Endothelial cell of umbilical vein (primary cell): ENCODE measurements around the gene MAP1LC3C. TPM values are rescaled to one million over a fixed set of nuclear protein-coding genes. Genes with fewer than 3 reads are reported as not detected.

Experiments used
- BruUV-seq: library from RNA; stranded (reverse); fragments of 400-500 nt; replicated peaks from 2 replicates; lab custom pipeline; 2021; lab: Mats Ljungman, UMichigan
- CTCF ChIA-PET: fragments of 300-600, 350-600 bp; sonication (Branson Sonifier 250); formaldehyde crosslinking; loops from one replicate; lab custom pipeline; 2021; ENCODE audit warnings: antibody characterized with exemption, inconsistent platforms; lab: Charles Lee
- POLR2A ChIA-PET: fragments of 300-600, 350-600 bp; sonication (Branson Sonifier 250); formaldehyde crosslinking; loops from one replicate; lab custom pipeline; 2021; ENCODE audit warnings: antibody characterized with exemption, inconsistent platforms; lab: Charles Lee
- DNase-seq: peaks from one replicate; pipeline ENCODE4 v3.0.0-alpha.2; 2011; ENCODE audit warnings: low read depth, low spot score
- FAIRE-seq: peaks from 2 replicates; lab custom pipeline; 2011; peaks lifted over from hg19 to GRCh38; lab: Jason Lieb, UNC
- H2AFZ ChIP-seq: 2 replicates; pipeline ENCODE4 v1.6.0; 2012; ENCODE audit warnings: low read depth, low read length, control low read depth, inconsistent platforms
- H3K27ac ChIP-seq: 2 replicates; pipeline ENCODE4 v1.5.1; 2011; ENCODE audit warnings: low read depth, mild to moderate bottlenecking, control low read depth, low read length, moderate library complexity; ENCODE audit not compliant: insufficient read depth
- H3K27me3 ChIP-seq, 2 experiments: 2 replicates each; pipeline versions ENCODE4 v1.6.0 to v1.6.1; 2011; ENCODE audit warnings: low read length in 2 of 2, mixed read lengths in 1 of 2; ENCODE audit not compliant: control insufficient read depth in 2 of 2, insufficient read depth in 2 of 2
- H3K36me3 ChIP-seq, 2 experiments: 2 replicates in 1 of 2; 3 replicates in 1 of 2; pipeline ENCODE4 v1.5.1; 2011; ENCODE audit warnings: low read length in 2 of 2, mild to moderate bottlenecking in 1 of 2, moderate library complexity in 1 of 2; ENCODE audit not compliant: control insufficient read depth in 2 of 2, insufficient read depth in 2 of 2; ENCODE audit errors: extremely low read depth in 1 of 2
- H3K4me1 ChIP-seq: 3 replicates; pipeline ENCODE4 v1.5.1; 2011; ENCODE audit warnings: mild to moderate bottlenecking, low read length; ENCODE audit not compliant: control insufficient read depth, insufficient read depth; ENCODE audit errors: extremely low read depth
- H3K4me2 ChIP-seq: 2 replicates; pipeline ENCODE4 v1.6.1; 2011; ENCODE audit warnings: low read length, control low read depth, mixed read lengths; ENCODE audit not compliant: insufficient read depth
- H3K4me3 ChIP-seq, 3 experiments: fragments of 200-600 bp in 1 of 3; sonication (generic), shearing (Covaris generic) in 1 of 3; replicated peaks in 1 of 3; 2 replicates each; pipeline ENCODE4 v1.5.1; 2011 to 2016; ENCODE audit warnings: control low read depth in 3 of 3, low read length in 3 of 3, mild to moderate bottlenecking in 2 of 3, inconsistent platforms in 1 of 3, low read depth in 1 of 3, moderate library complexity in 1 of 3; ENCODE audit not compliant: insufficient read depth in 1 of 3
- H3K79me2 ChIP-seq: 2 replicates; pipeline ENCODE4 v1.6.0; 2012; ENCODE audit warnings: low read length, inconsistent platforms; ENCODE audit not compliant: control insufficient read depth, insufficient read depth
- H3K9ac ChIP-seq: replicated peaks from 2 replicates; pipeline ENCODE3; 2011; ENCODE audit warnings: low read length, control low read depth; ENCODE audit not compliant: insufficient read depth; ENCODE audit errors: extremely low read depth
- H3K9me1 ChIP-seq: replicated peaks from 3 replicates; pipeline ENCODE4 v1.6.0; 2011; ENCODE audit warnings: mild to moderate bottlenecking, low read length; ENCODE audit not compliant: control insufficient read depth, insufficient read depth; ENCODE audit errors: extremely low read depth
- H3K9me3 ChIP-seq: replicated peaks from 2 replicates; pipeline ENCODE4 v1.5.1; 2012; ENCODE audit warnings: low read length, inconsistent platforms; ENCODE audit not compliant: control insufficient read depth, insufficient read depth
- H4K20me1 ChIP-seq: replicated peaks from 2 replicates; pipeline ENCODE3; 2011; ENCODE audit warnings: mild to moderate bottlenecking, low read length; ENCODE audit not compliant: control insufficient read depth, insufficient read depth; ENCODE audit errors: extremely low read depth
- GATA2 ChIP-seq: IDR thresholded peaks from 2 replicates; pipeline ENCODE4 v1.7.0; 2011; ENCODE audit warnings: low read depth, mild to moderate bottlenecking, moderate library complexity, mixed read lengths, low read length; ENCODE audit not compliant: insufficient read length, insufficient read depth
- MAX ChIP-seq: IDR thresholded peaks from 2 replicates; pipeline ENCODE4 v1.6.1; 2011; ENCODE audit not compliant: insufficient read depth, insufficient read length
- POLR2A ChIP-seq: IDR thresholded peaks from 2 replicates; pipeline ENCODE4 v1.6.1; 2012; ENCODE audit warnings: low read depth, mild to moderate bottlenecking, control low read depth, low read length
- POLR2AphosphoS5 ChIP-seq: IDR thresholded peaks from 2 replicates; pipeline ENCODE4 v1.6.1; 2012; ENCODE audit warnings: low read depth, mild to moderate bottlenecking, control low read depth, low read length, moderate library complexity; ENCODE audit not compliant: insufficient read depth
- dilution Hi-C: fragments of 300-500 bp; cut with MboI; formaldehyde crosslinking; loops from one replicate; pipeline ENCODE4 v1.15.0; 2019; ENCODE audit warnings: low sequenced_read_pairs; ENCODE audit not compliant: extremely low pct_ligation_motif_present
- intact Hi-C: fragments of 100-400 bp; cut with micrococcal nuclease; formaldehyde crosslinking; loops from one replicate; pipeline ENCODE4 v1.10.0; 2022
- polyA plus RNA-seq, 4 experiments: library from polyadenylated mRNA; depleted of rRNA in 3 of 4; stranded (reverse) in 3 of 4; unstranded in 1 of 4; fragments of >200 nt; gene quantifications; 2 replicates each; pipeline versions ENCODE4 v1.2.1 to v1.2.3, GENCODE V29; 2011 to 2012; ENCODE audit warnings: missing spikeins in 1 of 4
- total RNA-seq: library from RNA; stranded (reverse); gene quantifications from 2 replicates; pipeline ENCODE4 v1.2.3, GENCODE V29; 2021
- TF ChIP-seq, protein P1 (sequence below), 2 donors: IDR thresholded peaks; 1 replicate in 1 of 2; 2 replicates in 1 of 2; pipeline ENCODE4 v1.5.1; 2011; ENCODE audit warnings: low read length in 2 of 2, mild to moderate bottlenecking in 2 of 2, moderate library complexity in 2 of 2, control low read depth in 1 of 2, inconsistent platforms in 1 of 2, low read depth in 1 of 2; ENCODE audit not compliant: insufficient read depth in 1 of 2; ENCODE audit errors: extremely low read depth in 1 of 2

MAP1LC3C gene
- total and polyA plus RNA-seq, 2 donors (not counting 3 experiments of a cell fraction or from before 2014, with no cell fraction given), result not detected

DNA sequence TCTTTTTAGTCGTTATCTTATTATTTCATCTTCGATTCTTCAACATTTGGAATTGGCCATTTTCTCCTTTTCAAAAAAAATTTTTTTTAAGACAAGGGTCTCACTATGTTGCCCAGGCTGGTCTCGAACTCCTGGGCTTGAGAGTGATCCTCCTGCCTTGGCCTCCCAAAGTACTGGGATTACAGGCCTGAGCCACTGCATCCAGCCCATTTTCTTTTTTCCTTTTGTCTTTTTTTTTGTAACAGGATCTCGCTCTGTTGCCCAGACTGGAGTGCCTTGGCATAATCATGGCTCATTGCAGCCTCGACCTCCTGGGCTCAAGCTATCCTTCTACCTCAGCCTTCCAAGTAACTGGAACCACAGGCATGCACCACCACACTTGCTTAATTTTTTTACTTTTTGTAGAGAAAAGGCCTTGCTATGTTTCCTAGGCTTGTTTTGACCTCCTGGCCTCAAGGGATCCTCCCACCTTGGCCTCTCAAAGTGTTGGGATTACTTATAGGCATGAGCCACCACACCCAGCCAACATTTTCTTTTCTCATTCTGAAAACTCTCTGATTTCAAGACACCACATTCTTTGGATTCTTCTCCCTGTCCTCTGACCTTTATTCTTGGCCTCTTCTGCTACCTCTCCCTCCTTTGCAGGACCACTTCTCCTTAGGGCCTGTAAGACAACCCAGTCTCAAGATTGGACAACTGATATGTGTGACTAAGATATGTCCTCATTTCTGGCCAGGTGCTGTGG, 6.0 kb upstream of the MAP1LC3C start:
- ChIA-PET CTCF (interaction anchor here (0.5 kb wide), 1 partner anchor 64 kb away, joined by 3 read pairs; no protein-coding TSS in a partner anchor), POLR2A (no interaction called here)
- dilution Hi-C loops (no loop called here), intact Hi-C loops (no loop called here)
- Histone ChIP-seq H3K4me2 (no peak overlapping the region), H2AFZ (no peak overlapping the region), H3K4me1 (no peaks in the 10 kb centered on the region), H3K9me3 (no peaks in the 10 kb centered on the region), H3K36me3 (no peaks in the 10 kb centered on the region), H3K9me1 (no peaks in the 10 kb centered on the region), H3K27ac (no peak overlapping the region), H3K79me2 (no peaks in the 10 kb centered on the region), H3K4me3 (no peak overlapping the region), H3K27me3 (no peaks in the 10 kb centered on the region), H3K9ac (no peak overlapping the region), H4K20me1 (no peaks in the 10 kb centered on the region)
- TF ChIP-seq GATA2 (no peak), MAX (no peak)
- BruUV-seq, result no TSS peak
- DNase-seq, result no peak
- FAIRE-seq, result no peak

DNA sequence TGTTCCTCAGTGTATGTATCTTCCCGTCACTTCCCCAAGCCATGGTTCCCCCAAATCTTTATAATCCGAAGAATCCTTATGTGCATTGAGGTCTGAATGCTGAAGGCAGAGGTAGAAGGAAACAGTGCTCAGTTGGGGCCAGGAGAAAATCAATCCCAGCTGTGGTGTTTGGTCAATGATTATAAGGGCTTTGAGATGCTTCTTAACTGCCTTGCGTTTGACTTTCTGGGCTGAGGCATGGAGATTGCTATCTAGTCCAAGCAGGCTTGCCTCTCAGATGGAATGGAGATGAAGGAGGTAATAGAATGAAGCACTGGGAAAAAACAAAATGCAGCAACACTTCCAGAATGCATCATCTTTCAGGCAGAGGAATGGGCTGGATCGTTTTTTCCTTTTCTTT, 3.6 kb upstream of the MAP1LC3C start:
- H4K20me1 ChIP-seq, result no peaks in the 10 kb centered on the region
- dilution Hi-C loops (no loop called here), intact Hi-C loops (no loop called here)
- FAIRE-seq (no peak), DNase-seq (no peak)
- H3K4me3 ChIP-seq, result no peak overlapping the region
- no TSS peak for BruUV-seq
- H3K9me1 ChIP-seq, result no peaks in the 10 kb centered on the region
- peaks cover 4% of the 10 kb centered on the region for H3K4me1 ChIP-seq
- H2AFZ ChIP-seq, result no peak overlapping the region
- CTCF ChIA-PET, result no interaction called here
- POLR2A ChIA-PET, result no interaction called here
- H3K27ac ChIP-seq, result no peak overlapping the region
- no peaks in the 10 kb centered on the region for H3K9me3 ChIP-seq
- TF ChIP-seq, protein P1, sequence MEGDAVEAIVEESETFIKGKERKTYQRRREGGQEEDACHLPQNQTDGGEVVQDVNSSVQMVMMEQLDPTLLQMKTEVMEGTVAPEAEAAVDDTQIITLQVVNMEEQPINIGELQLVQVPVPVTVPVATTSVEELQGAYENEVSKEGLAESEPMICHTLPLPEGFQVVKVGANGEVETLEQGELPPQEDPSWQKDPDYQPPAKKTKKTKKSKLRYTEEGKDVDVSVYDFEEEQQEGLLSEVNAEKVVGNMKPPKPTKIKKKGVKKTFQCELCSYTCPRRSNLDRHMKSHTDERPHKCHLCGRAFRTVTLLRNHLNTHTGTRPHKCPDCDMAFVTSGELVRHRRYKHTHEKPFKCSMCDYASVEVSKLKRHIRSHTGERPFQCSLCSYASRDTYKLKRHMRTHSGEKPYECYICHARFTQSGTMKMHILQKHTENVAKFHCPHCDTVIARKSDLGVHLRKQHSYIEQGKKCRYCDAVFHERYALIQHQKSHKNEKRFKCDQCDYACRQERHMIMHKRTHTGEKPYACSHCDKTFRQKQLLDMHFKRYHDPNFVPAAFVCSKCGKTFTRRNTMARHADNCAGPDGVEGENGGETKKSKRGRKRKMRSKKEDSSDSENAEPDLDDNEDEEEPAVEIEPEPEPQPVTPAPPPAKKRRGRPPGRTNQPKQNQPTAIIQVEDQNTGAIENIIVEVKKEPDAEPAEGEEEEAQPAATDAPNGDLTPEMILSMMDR (IDR thresholded peaks at IDR 0.05; ENCODE audit: extremely low read depth in 1 of 2, insufficient read depth in 1 of 2, low read depth in 1 of 2, low read length in 2 of 2), result no peak
- TF ChIP-seq POLR2AphosphoS5 (no peak), POLR2A (no peak)
- no peaks in the 10 kb centered on the region for H3K36me3 ChIP-seq
- H3K4me2 ChIP-seq, result no peak overlapping the region
- H3K27me3 ChIP-seq, result no peaks in the 10 kb centered on the region
- H3K79me2 ChIP-seq, result no peaks in the 10 kb centered on the region
- H3K9ac ChIP-seq, result no peak overlapping the region
